T-helper 2 cell (primary cell): ENCODE results near the gene WNT7A.

Experiments used
- DNase-seq, 5 experiments: peaks; one replicate each; pipeline versions ENCODE4 v3.0.0 to v3.0.0-alpha.2; 2012 to 2022

The WNT7A gene

GRCh38 chr3:13767896-13768295 is 112.0 kb downstream of the WNT7A start:
- DNase-seq = no peak

- DNase-seq = no peak
Measured at GRCh38 chr3:13767030-13767429, 112.8 kb downstream of the WNT7A start.
